Smooth muscle cell (in vitro differentiated cells): Measurements from ENCODE around the gene SERPINA7. TPM values are rescaled to one million over a fixed set of nuclear protein-coding genes. Genes with fewer than 3 reads are reported as not detected.
"Not testable (repeated sequence)": the region's sequence is repeated elsewhere in the genome, so short reads cannot be mapped to it uniquely, and the experiment has no call there.

ENCODE experiments used
- DNase-seq: peaks from one replicate; lab custom pipeline; 2025; ENCODE audit not compliant: unreplicated experiment; lab: John Stamatoyannopoulos, UW
- H2AFZ ChIP-seq: fragments of 200-600 bp; sonication (generic); 2 replicates; pipeline ENCODE4 v1.6.0; 2016; ENCODE audit warnings: antibody characterized with exemption, low read depth, mild to moderate bottlenecking
- H3F3A ChIP-seq: fragments of 200-600 bp; sonication (generic); 2 replicates; pipeline ENCODE4 v1.6.0; 2017; ENCODE audit warnings: antibody characterized with exemption, low read depth
- H3K27ac ChIP-seq: fragments of 200-600 bp; sonication (generic); 2 replicates; pipeline ENCODE4 v1.5.1; 2016; ENCODE audit warnings: low read depth, mild to moderate bottlenecking
- H3K27me3 ChIP-seq: fragments of 200-600 bp; sonication (generic); 2 replicates; pipeline ENCODE4 v1.6.1; 2016; ENCODE audit warnings: low read depth, mild to moderate bottlenecking
- H3K36me3 ChIP-seq: fragments of 200-600 bp; sonication (generic); 2 replicates; pipeline ENCODE4 v1.5.1; 2016; ENCODE audit warnings: low read depth
- H3K4me1 ChIP-seq: fragments of 200-600 bp; sonication (generic); 2 replicates; pipeline ENCODE4 v1.5.1; 2016; ENCODE audit warnings: low read depth
- H3K4me2 ChIP-seq: fragments of 200-600 bp; sonication (generic); 2 replicates; pipeline ENCODE4 v1.6.0; 2016; ENCODE audit warnings: mild to moderate bottlenecking
- H3K4me3 ChIP-seq: fragments of 200-600 bp; sonication (generic); 2 replicates; pipeline ENCODE4 v1.5.1; 2016; ENCODE audit warnings: mild to moderate bottlenecking
- H3K79me2 ChIP-seq: fragments of 200-600 bp; sonication (generic); 2 replicates; pipeline ENCODE4 v1.6.0; 2016; ENCODE audit warnings: low read depth, mild to moderate bottlenecking
- H3K9ac ChIP-seq: fragments of 200-600 bp; sonication (generic); 2 replicates; pipeline ENCODE4 v1.6.0; 2016; ENCODE audit warnings: low read depth
- H3K9me3 ChIP-seq: fragments of 200-600 bp; sonication (generic); replicated peaks from 2 replicates; pipeline ENCODE4 v1.5.1; 2016; ENCODE audit warnings: low read depth
- H4K20me1 ChIP-seq: fragments of 200-600 bp; sonication (generic); 2 replicates; pipeline ENCODE4 v1.6.0; 2016; ENCODE audit warnings: low read depth
- WGBS: methylation state at CpG from one replicate; pipeline ENCODE4 v1.1.7; 2016; ENCODE audit warnings: low lambda C conversion rate; 5-methylcytosine and 5-hydroxymethylcytosine counted together
- polyA plus RNA-seq: library from polyadenylated mRNA; unstranded; fragments of >200 nt; fragmentation: Nextera tagmentation; extraction: Ambion mirVana; gene quantifications from 2 replicates; pipeline ENCODE4 v1.2.1, GENCODE V29; 2016
- total RNA-seq: library from RNA; depleted of rRNA; stranded (reverse); fragments of >200 nt; gene quantifications from 2 replicates; pipeline ENCODE4 v1.2.3, GENCODE V29; 2014
- TF ChIP-seq, protein P1 (sequence below): fragments of 200-600 bp; sonication (generic); IDR thresholded peaks from 2 replicates; pipeline ENCODE4 v1.5.1; 2017; ENCODE audit warnings: borderline replicate concordance, mild to moderate bottlenecking, antibody characterized with exemption; ENCODE audit not compliant: insufficient read depth, poor library complexity, severe bottlenecking

Gene SERPINA7
- total and polyA plus RNA-seq, 2 experiments from 2014 or later = not detected

- H2AFZ ChIP-seq = no peak overlapping the region
- TF ChIP-seq, protein P1, sequence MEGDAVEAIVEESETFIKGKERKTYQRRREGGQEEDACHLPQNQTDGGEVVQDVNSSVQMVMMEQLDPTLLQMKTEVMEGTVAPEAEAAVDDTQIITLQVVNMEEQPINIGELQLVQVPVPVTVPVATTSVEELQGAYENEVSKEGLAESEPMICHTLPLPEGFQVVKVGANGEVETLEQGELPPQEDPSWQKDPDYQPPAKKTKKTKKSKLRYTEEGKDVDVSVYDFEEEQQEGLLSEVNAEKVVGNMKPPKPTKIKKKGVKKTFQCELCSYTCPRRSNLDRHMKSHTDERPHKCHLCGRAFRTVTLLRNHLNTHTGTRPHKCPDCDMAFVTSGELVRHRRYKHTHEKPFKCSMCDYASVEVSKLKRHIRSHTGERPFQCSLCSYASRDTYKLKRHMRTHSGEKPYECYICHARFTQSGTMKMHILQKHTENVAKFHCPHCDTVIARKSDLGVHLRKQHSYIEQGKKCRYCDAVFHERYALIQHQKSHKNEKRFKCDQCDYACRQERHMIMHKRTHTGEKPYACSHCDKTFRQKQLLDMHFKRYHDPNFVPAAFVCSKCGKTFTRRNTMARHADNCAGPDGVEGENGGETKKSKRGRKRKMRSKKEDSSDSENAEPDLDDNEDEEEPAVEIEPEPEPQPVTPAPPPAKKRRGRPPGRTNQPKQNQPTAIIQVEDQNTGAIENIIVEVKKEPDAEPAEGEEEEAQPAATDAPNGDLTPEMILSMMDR = no peak
- no peak overlapping the region for H3K4me3 ChIP-seq
- no peaks in the 10 kb centered on the region for H3K27me3 ChIP-seq
- no peaks in the 10 kb centered on the region for H3K4me1 ChIP-seq
- H3K27ac ChIP-seq = no peak overlapping the region
- no peak overlapping the region for H3K9ac ChIP-seq
- H3K4me2 ChIP-seq = no peak overlapping the region
- no peaks in the 10 kb centered on the region for H3K79me2 ChIP-seq
- H3F3A ChIP-seq = no peaks in the 10 kb centered on the region
- DNase-seq = no peak
- H3K9me3 ChIP-seq = no peaks in the 10 kb centered on the region
- H4K20me1 ChIP-seq = no peaks in the 10 kb centered on the region
- WGBS = 78% methylated on average over 5 of the region's 5 CpGs
- H3K36me3 ChIP-seq = no peaks in the 10 kb centered on the region
Measured at GRCh38 chrX:106009145-106009544, 29.4 kb downstream of the SERPINA7 start.

- Histone ChIP-seq H3K79me2 (no peaks in the 10 kb centered on the region), H2AFZ (no peak overlapping the region), H3K4me2 (no peak overlapping the region), H3K9ac (no peak overlapping the region), H3K36me3 (no peaks in the 10 kb centered on the region), H3K27me3 (no peaks in the 10 kb centered on the region), H3K9me3 (no peaks in the 10 kb centered on the region), H3F3A (no peaks in the 10 kb centered on the region), H3K4me3 (no peak overlapping the region), H3K27ac (no peak overlapping the region), H4K20me1 (no peaks in the 10 kb centered on the region), H3K4me1 (no peaks in the 10 kb centered on the region)
- no peak for DNase-seq
- 50% methylated on average over 1 of the region's 1 CpG for WGBS
- TF ChIP-seq, protein P1 = no peak
Measured at GRCh38 chrX:106007815-106008214, 30.7 kb downstream of the SERPINA7 start.

GRCh38 chrX:106005684-106006083 lies 32.8 kb downstream of the SERPINA7 start:
- Histone ChIP-seq H3K27ac (no peak overlapping the region), H3K36me3 (no peaks in the 10 kb centered on the region), H3K79me2 (no peaks in the 10 kb centered on the region), H3K4me2 (no peak overlapping the region), H3K4me1 (no peaks in the 10 kb centered on the region), H4K20me1 (no peaks in the 10 kb centered on the region), H2AFZ (no peak overlapping the region), H3K9ac (no peak overlapping the region), H3F3A (no peaks in the 10 kb centered on the region), H3K9me3 (no peaks in the 10 kb centered on the region), H3K27me3 (no peaks in the 10 kb centered on the region), H3K4me3 (no peak overlapping the region)
- 55% methylated on average over 2 of the region's 2 CpGs for WGBS
- no peak for DNase-seq
- TF ChIP-seq, protein P1 = no peak

DNA sequence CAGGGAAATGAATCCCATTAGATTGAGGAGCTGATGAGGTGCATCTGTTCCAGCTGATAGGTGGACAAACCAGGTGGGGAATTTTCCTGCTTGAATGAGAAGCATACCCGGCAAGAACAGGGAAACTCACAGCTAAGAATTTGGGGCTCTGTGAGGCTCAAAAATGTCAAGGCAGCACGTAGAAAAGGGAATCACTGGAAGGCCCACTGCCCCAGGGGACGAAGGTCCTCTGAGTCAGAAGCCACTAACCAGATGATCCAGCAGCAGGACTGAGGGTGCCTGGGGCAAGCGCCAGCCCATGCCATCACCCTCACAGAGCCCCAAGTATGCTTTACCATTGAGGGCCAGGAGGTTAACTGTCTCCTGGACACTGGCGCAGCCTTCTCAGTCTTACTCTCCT lies 37.9 kb downstream of the SERPINA7 start:
- not testable (repeated sequence) for H3K9ac ChIP-seq, H3K27me3 ChIP-seq, H3K4me2 ChIP-seq, H3K4me1 ChIP-seq, H3K9me3 ChIP-seq, H3K79me2 ChIP-seq, H3K4me3 ChIP-seq, H3K36me3 ChIP-seq, DNase-seq, H2AFZ ChIP-seq, H4K20me1 ChIP-seq, H3F3A ChIP-seq
- 62% methylated on average over 5 of the region's 5 CpGs for WGBS
- peak overlapping the region; percentile 24 for H3K27ac ChIP-seq
